HG03196 (cell line): ENCODE results near the gene DNMT3A.

Experiments
- ATAC-seq: cut with Tn5 transposase; IDR thresholded peaks from one replicate; pipeline ENCODE4 v1.9.1; 2021; ENCODE audit not compliant: unreplicated experiment

The DNMT3A gene

DNA sequence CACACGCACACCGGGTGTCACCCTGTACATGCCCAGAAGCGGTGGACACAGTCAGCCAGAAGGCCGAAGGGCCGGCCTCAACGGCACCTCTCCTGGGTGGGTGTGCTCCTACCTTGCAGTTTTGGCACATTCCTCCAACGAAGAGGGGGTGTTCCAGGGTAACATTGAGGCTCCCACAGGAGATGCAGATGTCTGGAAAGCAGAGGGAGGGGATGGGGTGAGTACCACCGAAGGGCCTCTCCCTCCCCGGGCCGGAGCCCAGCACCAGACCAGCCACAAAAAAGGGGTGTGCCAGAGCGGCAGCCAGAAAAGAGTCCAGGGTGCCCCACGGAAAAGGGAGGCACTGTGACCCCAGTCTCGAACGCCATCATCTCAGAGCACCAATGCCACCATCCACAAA lies 96.6 kb downstream of the DNMT3A start:
- no peak for ATAC-seq

DNA sequence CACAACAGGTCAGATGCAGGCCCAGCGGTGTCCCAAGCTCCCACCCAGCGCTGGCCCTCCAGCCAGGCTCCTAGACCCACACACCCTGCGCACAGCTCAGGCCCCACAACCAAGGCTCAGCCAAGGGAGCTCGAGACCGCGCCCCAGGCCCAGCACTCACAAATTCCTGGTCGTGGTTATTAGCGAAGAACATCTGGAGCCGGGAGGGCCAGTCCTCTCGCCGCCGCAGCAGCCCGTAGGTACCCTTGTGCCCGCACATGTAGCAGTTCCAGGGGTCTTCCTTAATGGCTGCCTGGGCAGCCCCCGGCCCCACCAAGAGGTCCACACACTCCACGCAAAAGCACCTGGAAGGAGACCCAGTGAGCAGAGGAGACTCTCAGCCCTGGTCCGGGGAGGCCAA lies 97.7 kb downstream of the DNMT3A start:
- no peak for ATAC-seq

DNA sequence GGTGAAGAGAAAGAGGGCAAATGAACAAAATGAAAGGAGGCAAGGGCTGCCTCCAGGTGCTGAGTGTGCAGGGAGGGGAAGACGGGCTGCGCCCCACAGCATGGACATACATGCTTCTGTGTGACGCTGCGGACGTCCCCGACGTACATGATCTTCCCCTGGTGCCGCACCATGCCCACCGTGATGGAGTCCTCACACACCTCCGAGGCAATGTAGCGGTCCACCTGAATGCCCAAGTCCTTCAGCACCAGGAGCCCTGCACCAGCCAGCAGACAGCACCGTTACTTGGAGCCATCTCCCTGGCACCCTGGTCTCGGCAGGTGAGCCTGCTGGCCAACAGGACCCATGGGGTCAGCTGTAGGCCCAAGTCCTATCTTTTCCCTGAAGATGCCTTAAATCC lies 100.3 kb downstream of the DNMT3A start:
- ATAC-seq, result no peak

DNA sequence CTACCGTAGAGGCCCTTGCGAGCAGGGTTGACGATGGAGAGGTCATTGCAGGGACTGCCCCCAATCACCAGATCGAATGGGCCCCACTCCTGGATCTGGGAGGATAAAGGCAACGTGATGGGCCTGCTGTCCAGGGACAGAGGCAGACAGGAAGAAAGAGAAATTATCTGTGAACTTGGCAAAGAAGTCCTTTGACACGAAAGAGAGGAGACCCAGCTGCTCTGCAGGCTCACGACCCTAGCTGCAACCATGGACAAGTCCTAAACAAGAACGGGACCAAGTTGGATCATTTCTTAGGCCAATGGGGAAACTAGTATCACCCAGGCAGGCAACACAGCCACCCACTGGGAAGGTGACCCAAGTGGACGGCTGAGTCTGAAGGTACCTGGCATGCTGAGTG lies 101.1 kb downstream of the DNMT3A start:
- no peak for ATAC-seq

DNA sequence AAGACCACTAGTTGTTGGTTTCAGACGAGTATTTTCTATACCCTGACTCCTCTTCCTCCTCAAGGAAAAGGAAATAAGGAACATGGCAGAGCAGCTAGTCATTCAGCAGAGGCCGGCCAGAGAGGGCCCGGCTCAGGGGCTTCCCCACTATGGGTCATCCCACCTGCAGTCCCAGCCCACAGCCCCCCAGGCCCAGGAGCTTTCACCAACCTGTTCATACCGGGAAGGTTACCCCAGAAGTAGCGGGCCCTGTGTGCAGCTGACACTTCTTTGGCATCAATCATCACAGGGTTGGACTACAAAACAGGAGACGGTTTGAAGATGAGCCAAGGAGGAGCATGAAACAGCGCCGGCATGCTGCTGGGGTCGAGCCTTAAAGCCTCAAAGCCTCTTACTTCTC lies 102.8 kb downstream of the DNMT3A start:
- ATAC-seq, result no peak

DNA sequence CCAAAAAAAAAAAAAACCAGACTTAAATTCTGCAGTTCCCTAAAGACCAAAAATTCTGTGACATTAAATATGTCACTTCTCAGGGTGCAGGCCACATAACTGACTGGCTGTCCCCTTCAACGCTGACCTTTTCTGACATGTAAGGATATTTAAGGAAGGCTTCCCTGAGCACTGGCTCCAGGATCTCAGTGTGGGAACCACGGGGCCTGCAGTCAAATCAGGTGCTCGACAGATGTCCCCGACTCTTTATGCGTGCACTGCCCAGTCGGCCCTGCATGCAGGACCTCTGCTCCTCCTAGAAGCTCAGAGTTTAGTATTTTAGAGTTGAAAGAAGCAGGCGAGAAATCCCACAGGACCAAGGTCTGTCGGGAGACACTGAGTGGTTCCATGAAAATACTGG lies 104.0 kb downstream of the DNMT3A start:
- ATAC-seq, result no peak

DNA sequence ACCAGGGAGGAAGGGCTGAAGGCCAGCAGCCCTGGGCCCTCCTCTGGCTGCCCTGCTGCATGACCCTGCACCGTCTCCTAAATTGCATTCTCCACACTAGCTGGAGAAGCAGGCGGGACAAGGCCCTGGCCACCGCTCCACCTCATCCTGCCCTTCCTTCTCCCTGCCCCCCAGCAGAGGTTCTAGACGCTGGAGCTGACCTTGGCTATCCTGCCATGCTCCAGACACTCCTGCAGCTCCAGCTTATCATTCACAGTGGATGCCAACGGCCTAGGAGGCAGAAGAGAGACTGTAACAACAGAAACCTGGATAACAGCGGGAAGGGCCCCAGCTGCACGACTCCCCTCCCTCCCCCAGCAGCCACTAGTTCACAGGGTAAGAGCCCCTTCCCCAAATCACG lies 105.0 kb downstream of the DNMT3A start:
- no peak for ATAC-seq

DNA sequence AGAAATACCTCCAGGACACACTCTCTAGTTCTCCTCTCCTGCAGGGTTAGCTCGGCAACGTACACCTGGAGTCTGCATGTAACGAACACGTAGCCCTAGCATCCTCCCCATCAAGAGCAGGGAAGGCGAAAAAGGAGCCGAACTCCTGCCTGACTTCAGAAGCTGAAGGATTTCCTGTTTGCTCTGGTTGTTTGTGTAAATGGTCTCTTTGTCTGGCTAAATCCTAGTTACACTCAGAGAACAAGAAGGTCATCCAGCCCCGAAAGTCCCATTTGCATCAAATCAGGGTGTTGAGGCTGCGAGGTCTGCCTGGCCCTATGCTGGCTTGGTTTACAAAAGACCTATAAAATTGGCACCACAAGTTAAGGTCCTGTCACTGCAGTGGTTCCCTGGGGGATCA lies 107.0 kb downstream of the DNMT3A start:
- no peak for ATAC-seq

DNA sequence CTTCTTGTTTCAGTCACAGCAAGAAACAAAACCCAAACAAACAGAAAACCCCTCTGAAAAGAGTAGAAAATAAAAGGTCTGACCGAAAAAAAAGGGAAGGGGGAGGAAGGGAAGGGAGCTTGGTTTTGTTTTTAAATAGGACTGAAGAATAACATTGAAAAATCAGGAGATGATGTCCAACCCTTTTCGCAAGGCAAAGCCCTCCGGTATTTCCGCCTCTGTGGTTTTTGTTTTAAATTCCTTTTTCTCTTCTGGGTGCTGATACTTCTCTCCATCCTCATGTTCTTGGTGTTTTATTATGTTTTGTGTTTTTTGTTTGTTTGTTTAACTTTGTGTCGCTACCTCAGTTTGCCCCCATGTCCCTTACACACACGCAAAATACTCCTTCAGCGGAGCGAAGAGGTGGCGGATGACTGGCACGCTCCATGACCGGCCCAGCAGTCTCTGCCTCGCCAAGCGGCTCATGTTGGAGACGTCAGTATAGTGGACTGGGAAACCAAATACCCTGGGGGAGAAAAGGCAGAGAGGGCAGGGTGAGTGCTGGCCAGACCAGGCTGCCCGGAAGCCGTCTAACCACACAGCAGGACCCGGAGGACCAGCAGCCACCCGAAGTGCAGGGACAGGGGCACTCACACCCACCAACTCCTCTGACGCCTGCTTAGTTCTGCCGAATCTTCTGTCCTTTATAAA lies 107.7 kb downstream of the DNMT3A start:
- ATAC-seq, result no peak

DNA sequence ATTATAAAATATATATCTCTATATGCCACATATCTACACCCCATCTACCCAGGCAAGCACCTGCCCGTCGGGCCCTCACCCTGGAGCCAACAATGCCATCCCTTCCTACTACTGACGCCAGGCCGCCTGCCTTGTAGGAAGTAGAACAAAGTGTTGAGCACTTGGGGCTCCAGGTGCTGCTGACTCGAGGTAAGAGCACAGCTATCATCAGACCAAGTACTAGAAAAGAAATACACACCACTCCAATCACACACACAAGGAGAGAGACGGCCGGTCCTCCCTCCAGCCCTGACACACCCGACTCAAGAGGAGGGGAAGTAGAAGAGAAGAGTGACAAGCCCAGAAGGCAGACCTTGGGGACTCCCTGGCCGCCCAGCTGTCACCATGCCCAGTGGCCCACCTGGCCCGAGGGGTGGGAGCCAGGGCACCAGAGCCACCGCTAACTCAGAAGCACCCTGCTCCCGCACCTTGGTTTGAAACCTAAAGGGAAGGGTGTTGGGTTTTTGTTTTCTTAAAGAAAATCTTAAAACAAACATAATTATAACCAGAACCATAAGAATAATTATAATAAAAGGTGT lies 109.4 kb downstream of the DNMT3A start:
- no peak for ATAC-seq

DNA sequence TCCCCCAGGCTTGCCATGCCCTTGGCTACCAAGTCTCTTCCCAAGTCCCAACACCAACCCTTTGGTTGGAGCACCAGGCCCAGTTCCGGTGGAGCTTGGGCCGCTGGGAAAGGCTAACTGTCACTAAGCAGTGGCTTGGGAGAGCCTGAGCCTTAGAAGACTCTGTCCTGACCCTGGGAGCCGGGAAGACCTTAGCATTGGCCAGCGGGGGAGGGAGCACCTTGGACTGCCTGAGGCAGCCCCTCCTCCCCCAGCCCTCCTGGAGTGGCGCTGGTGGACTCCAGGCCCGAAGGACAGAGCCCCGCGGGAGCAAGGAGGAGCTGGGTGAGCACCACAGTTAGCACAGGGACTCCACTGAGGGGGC lies 110.8 kb downstream of the DNMT3A start:
- no peak for ATAC-seq

DNA sequence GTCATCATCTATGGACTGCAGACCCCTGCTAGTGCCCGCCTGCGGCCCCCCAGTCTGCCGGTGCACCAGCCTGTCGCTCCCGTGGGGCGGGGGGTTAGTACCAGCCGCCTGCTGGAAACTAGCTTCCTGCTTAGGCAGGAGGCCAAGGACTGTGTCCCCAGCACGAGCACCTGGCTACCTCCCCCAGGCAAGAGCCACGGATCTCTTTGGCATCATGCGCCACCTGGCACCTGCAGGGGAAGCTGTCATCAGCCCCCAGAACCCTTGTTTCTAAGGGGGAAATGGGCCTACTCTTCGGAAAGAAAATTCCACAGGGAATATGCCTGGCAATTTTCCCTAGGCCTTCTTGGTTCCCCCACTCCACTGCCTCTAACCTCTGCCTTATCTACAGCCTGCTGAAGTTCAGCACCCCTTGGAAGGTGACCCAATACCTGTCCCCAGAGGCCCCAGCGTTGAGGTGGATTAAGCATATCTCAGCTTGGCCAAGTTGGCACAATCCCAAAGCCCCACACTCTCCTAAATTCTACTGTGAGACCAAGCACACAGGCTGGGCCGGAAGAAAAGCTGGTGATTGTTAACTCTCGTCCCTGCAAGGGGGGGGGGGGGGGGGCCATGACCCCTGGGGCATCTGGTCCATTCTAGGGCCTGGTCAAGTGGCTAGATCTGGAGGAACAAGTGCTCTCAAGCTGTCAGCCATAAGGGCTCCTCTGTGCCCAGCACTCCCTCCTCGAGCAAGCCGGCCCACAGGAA lies 111.4 kb downstream of the DNMT3A start:
- ATAC-seq, result no peak

DNA sequence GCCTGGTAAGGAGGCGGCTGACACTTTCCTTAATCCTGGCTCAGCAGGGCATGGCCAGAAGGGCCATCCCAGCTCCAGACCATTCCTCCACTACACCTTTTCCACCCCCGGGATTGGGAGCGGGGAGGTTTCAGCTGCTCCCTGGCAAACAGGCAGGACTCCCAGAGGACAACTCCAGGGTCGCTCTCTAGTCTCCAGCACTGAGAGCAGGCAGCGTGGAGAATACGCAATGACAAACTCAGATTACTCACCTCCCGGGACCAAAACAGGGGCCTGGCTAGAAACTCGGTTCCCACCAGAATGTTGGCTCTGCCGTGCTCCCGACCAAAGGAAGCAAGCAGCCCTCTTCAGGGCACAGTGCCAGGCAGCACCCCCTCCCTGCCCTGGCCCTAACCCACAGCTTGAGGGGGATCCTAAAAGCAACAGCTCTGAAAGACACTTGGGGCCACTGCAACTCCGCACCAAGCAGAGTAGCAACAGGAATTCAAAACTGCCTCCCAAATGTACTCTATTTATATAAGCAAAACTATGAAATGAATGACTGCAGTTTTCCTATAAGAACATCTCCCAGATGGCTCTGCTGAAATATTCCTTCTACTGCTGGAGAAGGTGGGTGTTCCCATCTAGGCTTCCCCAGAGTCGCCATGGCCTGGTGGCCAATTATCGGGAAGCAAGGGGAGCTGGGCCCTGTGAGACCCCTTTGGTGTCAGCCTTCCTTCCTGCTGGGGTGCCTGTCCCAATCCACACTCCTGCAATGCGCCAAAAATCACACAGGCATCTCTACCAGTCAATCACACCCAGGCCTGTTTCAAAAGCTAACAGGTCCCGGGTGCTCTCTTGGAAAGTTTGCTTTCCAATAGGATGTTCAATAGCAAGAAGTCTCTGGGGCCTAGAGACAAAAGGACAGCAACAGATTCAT lies 112.2 kb downstream of the DNMT3A start:
- no peak for ATAC-seq

DNA sequence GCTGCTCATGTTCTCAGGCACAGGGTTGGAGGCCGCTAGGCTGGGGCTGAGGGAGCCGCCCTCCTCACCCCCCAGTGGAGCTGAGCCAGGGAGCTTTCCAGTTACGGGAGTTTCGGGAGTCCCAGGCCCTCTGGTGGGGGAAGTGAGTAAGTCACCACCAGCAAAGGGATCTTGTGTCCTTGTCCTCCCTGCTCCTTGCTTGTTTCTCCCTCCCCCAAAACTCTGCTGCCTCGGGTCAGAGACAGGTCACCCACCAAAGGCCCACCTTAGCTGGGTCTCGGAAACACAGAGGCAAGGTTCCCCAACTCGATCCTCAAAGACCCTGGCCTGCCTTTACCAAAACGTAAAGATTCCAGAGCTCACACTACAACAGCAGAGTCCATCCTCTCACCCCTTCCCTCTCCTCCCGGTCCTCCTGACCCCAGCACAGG lies 112.9 kb downstream of the DNMT3A start:
- no peak for ATAC-seq

DNA sequence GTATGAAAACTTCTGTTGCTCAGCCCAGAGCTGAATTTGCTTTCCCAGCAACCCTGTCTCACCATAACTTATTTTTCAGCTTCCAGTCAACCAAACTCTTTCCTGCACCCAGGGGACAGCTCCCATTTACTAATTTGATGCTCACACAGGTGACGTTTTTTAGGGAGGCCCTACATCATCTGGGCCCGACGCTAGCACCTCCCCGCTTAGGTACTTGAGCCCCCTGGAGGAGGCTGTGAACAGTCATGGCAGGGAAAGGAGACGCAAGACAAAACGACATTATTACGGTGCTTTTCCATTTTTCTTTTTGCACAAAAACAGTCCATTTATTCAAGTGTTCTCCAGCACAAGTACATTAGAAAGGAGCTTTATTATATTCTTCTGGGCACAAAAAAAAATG lies 114.1 kb downstream of the DNMT3A start:
- ATAC-seq, result no peak

DNA sequence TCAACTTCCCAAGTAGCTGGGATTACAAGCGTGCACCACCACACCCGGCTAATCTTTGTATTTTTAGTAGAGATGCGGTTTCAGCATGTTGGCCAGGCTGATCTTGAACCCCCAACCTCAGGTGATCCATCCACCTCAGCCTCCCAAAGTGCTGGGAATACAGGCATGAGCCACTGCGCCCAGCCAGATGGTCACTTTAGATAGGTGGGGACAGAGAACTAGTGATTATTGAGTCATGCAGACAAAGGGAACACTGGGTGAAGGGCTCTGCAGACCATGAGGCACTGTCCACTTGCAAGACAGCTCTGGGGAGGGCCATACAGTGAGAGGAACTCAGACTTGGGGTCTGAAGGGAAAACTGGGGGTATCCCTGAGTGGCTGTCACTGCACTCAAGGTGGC lies 114.9 kb downstream of the DNMT3A start:
- ATAC-seq, result no peak

DNA sequence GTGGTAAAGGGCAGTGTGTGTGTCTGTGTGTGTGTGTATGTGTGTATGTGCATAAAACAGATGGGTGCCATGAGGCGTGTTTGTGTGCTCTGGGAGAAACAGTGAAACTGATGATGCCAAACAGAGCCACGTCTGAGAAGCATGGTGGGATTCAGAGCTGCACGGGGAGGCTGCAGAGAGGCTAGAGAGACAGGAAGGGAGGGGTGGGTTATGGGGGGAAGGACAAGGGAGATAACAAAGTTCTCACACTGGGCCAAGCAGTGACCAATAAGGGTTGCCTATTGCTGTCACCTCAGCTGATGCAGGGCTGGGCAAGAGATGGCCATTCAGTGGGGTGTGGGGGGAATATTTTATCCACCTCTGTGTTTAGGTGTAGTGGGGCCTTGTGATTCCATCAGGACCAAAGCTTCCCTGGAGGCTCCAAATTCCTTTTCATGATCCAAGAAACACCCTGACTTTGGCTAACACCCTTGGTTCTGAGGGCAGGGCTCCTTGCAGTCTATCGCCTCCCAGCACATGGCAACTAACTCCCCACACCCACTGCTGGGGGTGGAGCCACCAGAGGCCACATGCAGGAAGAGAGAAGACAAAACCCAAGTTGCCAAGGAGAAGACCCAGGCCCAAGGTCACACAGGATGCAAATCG lies 119.1 kb downstream of the DNMT3A start:
- no peak for ATAC-seq

DNA sequence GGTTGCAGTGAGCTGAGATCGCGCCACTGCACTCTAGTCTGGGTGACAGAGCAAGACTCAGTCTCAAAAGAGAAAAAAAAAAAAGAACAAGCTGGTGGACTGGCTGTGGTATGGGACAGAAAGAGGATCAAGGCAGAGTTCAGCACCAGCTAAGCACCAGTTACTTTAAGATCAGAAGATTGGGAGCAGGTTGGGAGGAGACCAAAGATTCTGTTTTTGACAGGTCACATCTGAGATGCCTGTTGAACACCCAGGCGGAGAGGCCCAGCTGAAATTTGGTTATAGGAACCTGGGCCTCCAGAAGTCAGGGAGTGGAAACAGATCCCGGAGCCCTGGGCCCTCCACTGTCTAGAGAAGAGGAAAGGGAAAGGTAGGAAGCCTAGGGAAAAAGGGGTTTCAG lies 120.1 kb downstream of the DNMT3A start:
- no peak for ATAC-seq

DNA sequence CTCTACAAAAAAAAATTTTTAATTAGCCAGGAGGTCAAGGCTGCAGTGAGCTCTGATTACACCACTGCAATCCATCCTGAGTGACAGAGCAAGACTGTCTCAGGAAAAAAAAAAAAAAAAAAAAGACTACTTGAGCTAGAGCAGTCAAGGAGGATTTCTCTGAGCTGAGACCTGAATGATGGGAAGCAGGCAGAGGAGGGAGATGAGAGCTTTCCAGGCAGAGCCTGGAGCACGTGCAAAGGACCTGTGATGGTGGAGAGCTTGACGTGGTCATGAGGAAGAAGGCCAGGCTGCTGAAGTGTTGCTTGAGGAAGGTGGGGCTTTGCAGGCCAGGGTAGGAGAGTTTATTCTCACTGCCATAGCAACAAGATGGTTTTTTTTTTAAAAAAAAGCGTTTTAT lies 121.4 kb downstream of the DNMT3A start:
- no peak for ATAC-seq

DNA sequence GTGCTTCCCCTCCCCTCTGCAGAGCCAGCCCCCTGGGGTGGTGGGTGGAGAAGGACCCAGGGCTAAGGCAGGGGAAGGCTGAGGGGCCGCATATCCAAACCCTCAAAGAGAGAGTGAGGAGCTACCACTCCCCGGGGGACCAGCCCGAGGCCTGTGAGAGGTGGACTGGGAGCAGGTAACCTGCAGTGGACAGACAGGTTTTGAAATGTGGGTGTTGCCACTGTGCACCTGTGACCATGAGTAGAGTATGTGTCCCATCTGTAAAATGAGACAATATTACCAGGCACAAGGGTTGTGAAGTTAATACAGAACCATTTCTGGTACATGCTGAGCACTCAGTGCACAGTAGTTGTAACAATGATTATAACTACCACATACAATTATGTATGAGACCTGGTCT lies 122.1 kb downstream of the DNMT3A start:
- no peak for ATAC-seq

DNA sequence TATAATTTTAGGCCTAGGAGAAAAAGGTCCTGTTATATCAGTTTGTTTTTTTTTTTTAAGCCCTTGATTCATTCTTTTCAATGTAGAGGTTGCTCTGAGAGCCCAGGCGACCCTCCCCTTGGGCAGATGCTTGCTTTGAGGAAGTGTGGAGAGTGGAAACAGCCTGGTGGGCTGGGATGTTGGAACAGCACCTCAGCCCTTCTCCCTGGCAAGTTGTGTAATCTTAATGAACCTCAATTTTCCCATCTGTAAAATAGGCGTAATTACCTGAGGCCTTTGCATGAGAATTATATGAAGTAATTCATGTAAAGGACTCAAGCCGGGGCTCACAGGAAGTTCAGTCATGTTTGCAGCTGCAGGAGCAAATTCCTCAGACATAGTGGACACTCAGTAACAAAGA lies 123.6 kb downstream of the DNMT3A start:
- ATAC-seq, result no peak
